ENCODE data around the gene KAT2A. TPM values are rescaled to one million over a fixed set of nuclear protein-coding genes. Genes with fewer than 3 reads are reported as not detected.

Gene KAT2A
- total and polyA plus RNA-seq, 12 donors: 16.0 to 671 (median 57.3) TPM

- intact Hi-C loops (cut with DNase I): no loop called here
- H3K4me1 ChIP-seq (replicated peaks in 1 of 2): peaks cover 18 to 27% of the 10 kb centered on the region in 2 donors
- 45 to 53% (median 48%) methylated on average over 5 to 7 of the region's 7 CpGs for WGBS, 4 donors
- peak overlapping the region in 2 of 4 donors; percentile 57 to 91 for H3K4me3 ChIP-seq
- TF ChIP-seq POLR2A (IDR thresholded peaks at IDR 0.05) (no peak), CTCF (IDR thresholded peaks at IDR 0.05) (no peak)
- DNase-seq: no peak
- H3K9me3 ChIP-seq (replicated peaks in 1 of 3): no peaks in the 10 kb centered on the region
- H3K36me3 ChIP-seq (replicated peaks in 1 of 2): peaks cover 0 to 15% of the 10 kb centered on the region in 2 donors
- no peaks in the 10 kb centered on the region for H3K27me3 ChIP-seq
- no peak overlapping the region for H3K27ac ChIP-seq
Observed at GRCh38 chr17:42120161-42120769, 902 bp downstream of the KAT2A start.

GRCh38 chr17:42119301-42119700 is 1.9 kb downstream of the KAT2A start:
- H3K4me3 ChIP-seq: no peak overlapping the region
- peaks cover 18 to 27% of the 10 kb centered on the region in 2 donors for H3K4me1 ChIP-seq (replicated peaks in 1 of 2)
- intact Hi-C loops (cut with DNase I): loop anchor here in 1 of 2 donors (5.0 kb wide), 2 partner anchors 63 to 92 kb away; partner anchors contain the start of gene KCNH4
- H3K27ac ChIP-seq: no peak overlapping the region
- TF ChIP-seq POLR2A (IDR thresholded peaks at IDR 0.05) (no peak), CTCF (IDR thresholded peaks at IDR 0.05) (no peak)
- H3K36me3 ChIP-seq (replicated peaks in 1 of 2): peaks cover 0 to 18% of the 10 kb centered on the region in 2 donors
- H3K9me3 ChIP-seq (replicated peaks in 1 of 3): no peaks in the 10 kb centered on the region
- 88 to 91% (median 90%) methylated on average over 18 of the region's 18 CpGs for whole genome bisulfite sequencing, 4 donors
- no peak for DNase-seq
- no peaks in the 10 kb centered on the region for H3K27me3 ChIP-seq

- TF ChIP-seq CTCF (IDR thresholded peaks at IDR 0.05) (peak in 5 of 6 experiments; percentile 23 to 56 (median 45)), POLR2A (IDR thresholded peaks at IDR 0.05) (no peak)
- Histone ChIP-seq H3K4me1 (replicated peaks in 1 of 2) (peaks cover 18 to 27% of the 10 kb centered on the region in 2 donors), H3K36me3 (replicated peaks in 1 of 2) (peaks cover 0 to 18% of the 10 kb centered on the region in 2 donors), H3K9me3 (replicated peaks in 1 of 3) (no peaks in the 10 kb centered on the region), H3K4me3 (no peak overlapping the region), H3K27me3 (no peaks in the 10 kb centered on the region), H3K27ac (no peak overlapping the region)
- 79 to 85% (median 82%) methylated on average over 2 of the region's 2 CpGs for WGBS, 4 donors
- intact Hi-C loops (cut with DNase I): loop anchor here in 1 of 2 donors (5.0 kb wide), 2 partner anchors 64 to 91 kb away; partner anchors contain the start of gene KCNH4
- peak in 1 of 7 donors; percentile 52 for DNase-seq
Observed at GRCh38 chr17:42118545-42118944, 2.6 kb downstream of the KAT2A start.

- intact Hi-C loops (cut with DNase I): loop anchor here in 1 of 2 donors (5.0 kb wide), 2 partner anchors 64 to 91 kb away; partner anchors contain the start of gene KCNH4
- no peak for DNase-seq
- 93 to 100% (median 95%) methylated on average over 2 to 4 of the region's 4 CpGs for WGBS, 4 donors
- Histone ChIP-seq H3K4me3 (no peak overlapping the region), H3K27ac (no peak overlapping the region), H3K9me3 (replicated peaks in 1 of 3) (no peaks in the 10 kb centered on the region), H3K4me1 (replicated peaks in 1 of 2) (peaks cover 18 to 28% of the 10 kb centered on the region in 2 donors), H3K36me3 (replicated peaks in 1 of 2) (peaks cover 0 to 22% of the 10 kb centered on the region in 2 donors), H3K27me3 (no peaks in the 10 kb centered on the region)
- TF ChIP-seq POLR2A (IDR thresholded peaks at IDR 0.05) (no peak), CTCF (IDR thresholded peaks at IDR 0.05) (no peak)
Observed at GRCh38 chr17:42118126-42118510, 3.0 kb downstream of the KAT2A start.

All from adrenal gland (tissue), 12 donors.